Effector memory CD8-positive, alpha-beta T cell (primary cell): ENCODE data around the gene HYCC1.
A peak's percentile ranks its signal among the peaks of the same experiment; 100 is the strongest.

Experiments used
- ATAC-seq: fragments of 150-1000 bp; cut with Tn5 transposase; replicated peaks from 2 replicates; pipeline ENCODE4 v1.10.0; 2021; ENCODE audit warnings: mild to moderate bottlenecking, moderate library complexity
- DNase-seq, 3 experiments: peaks; one replicate each; pipeline ENCODE4 v3.0.0; 2021
- H3K27ac Mint-ChIP-seq, 2 donors: one replicate each; pipeline ENCODE4 v1.8.0; 2022; ENCODE audit warnings: mild to moderate bottlenecking in 2 of 2, mixed read lengths in 2 of 2, moderate library complexity in 2 of 2
- H3K27me3 Mint-ChIP-seq, 2 donors: one replicate each; pipeline ENCODE4 v1.8.0; 2022; ENCODE audit warnings: mixed read lengths in 2 of 2
- H3K36me3 Mint-ChIP-seq: one replicate; pipeline ENCODE4 v1.8.0; 2022; ENCODE audit warnings: mild to moderate bottlenecking, moderate library complexity, mixed read lengths; ENCODE audit not compliant: insufficient read depth
- H3K4me1 Mint-ChIP-seq, 2 donors: one replicate each; pipeline ENCODE4 v1.8.0; 2022; ENCODE audit warnings: low read depth in 2 of 2, mixed read lengths in 2 of 2
- H3K4me3 Mint-ChIP-seq, 2 donors: one replicate each; pipeline ENCODE4 v1.8.0; 2022; ENCODE audit warnings: mild to moderate bottlenecking in 2 of 2, mixed read lengths in 2 of 2, moderate library complexity in 2 of 2
- H3K9me3 Mint-ChIP-seq, 2 donors: one replicate each; pipeline ENCODE4 v1.8.0; 2022; ENCODE audit warnings: mixed read lengths in 2 of 2

The HYCC1 gene

GRCh38 chr7:23026164-23026563 is 12.2 kb upstream of the HYCC1 start:
- H3K4me3 Mint-ChIP-seq = no peak overlapping the region
- ATAC-seq (no peak), DNase-seq (no peak)
- no peaks in the 10 kb centered on the region for H3K4me1 Mint-ChIP-seq
- H3K27ac Mint-ChIP-seq = no peak overlapping the region
- H3K27me3 Mint-ChIP-seq = peaks cover 7 to 16% of the 10 kb centered on the region in 2 donors
- H3K9me3 Mint-ChIP-seq = no peaks in the 10 kb centered on the region
- no peaks in the 10 kb centered on the region for H3K36me3 Mint-ChIP-seq

- Mint-ChIP-seq H3K27me3 (peaks cover 7% of the 10 kb centered on the region in 2 donors), H3K36me3 (no peaks in the 10 kb centered on the region), H3K4me3 (no peak overlapping the region), H3K27ac (no peak overlapping the region), H3K4me1 (peaks cover 7 to 8% of the 10 kb centered on the region in 2 donors), H3K9me3 (no peaks in the 10 kb centered on the region)
- ATAC-seq (no peak), DNase-seq (no peak)
Observed at GRCh38 chr7:23024454-23024853, 10.5 kb upstream of the HYCC1 start.

GRCh38 chr7:23022851-23023250 is 8.9 kb upstream of the HYCC1 start:
- no peak overlapping the region for H3K4me3 Mint-ChIP-seq
- H3K4me1 Mint-ChIP-seq = peaks cover 7 to 8% of the 10 kb centered on the region in 2 donors
- no peaks in the 10 kb centered on the region for H3K9me3 Mint-ChIP-seq
- H3K36me3 Mint-ChIP-seq = no peaks in the 10 kb centered on the region
- peaks cover 7% of the 10 kb centered on the region in 2 donors for H3K27me3 Mint-ChIP-seq
- no peak for DNase-seq
- ATAC-seq = no peak
- no peak overlapping the region for H3K27ac Mint-ChIP-seq

GRCh38 chr7:23022258-23022769 is 8.4 kb upstream of the HYCC1 start:
- ATAC-seq = no peak
- DNase-seq = no peak
- Mint-ChIP-seq H3K4me1 (peaks cover 7 to 8% of the 10 kb centered on the region in 2 donors), H3K36me3 (no peaks in the 10 kb centered on the region), H3K27ac (no peak overlapping the region), H3K4me3 (no peak overlapping the region), H3K9me3 (no peaks in the 10 kb centered on the region), H3K27me3 (peaks cover 7% of the 10 kb centered on the region in 2 donors)

- no peaks in the 10 kb centered on the region for H3K9me3 Mint-ChIP-seq
- H3K27me3 Mint-ChIP-seq = peaks cover 6 to 7% of the 10 kb centered on the region in 2 donors
- H3K4me3 Mint-ChIP-seq = no peak overlapping the region
- no peak for DNase-seq
- no peak overlapping the region for H3K27ac Mint-ChIP-seq
- no peaks in the 10 kb centered on the region for H3K36me3 Mint-ChIP-seq
- ATAC-seq = no peak
- peaks cover 7 to 8% of the 10 kb centered on the region in 2 donors for H3K4me1 Mint-ChIP-seq
Observed at GRCh38 chr7:23021596-23021995, 7.7 kb upstream of the HYCC1 start.

- Mint-ChIP-seq H3K4me3 (no peak overlapping the region), H3K36me3 (no peaks in the 10 kb centered on the region), H3K27me3 (no peaks in the 10 kb centered on the region), H3K27ac (no peak overlapping the region), H3K4me1 (peaks cover 7 to 8% of the 10 kb centered on the region in 2 donors), H3K9me3 (no peaks in the 10 kb centered on the region)
- DNase-seq = no peak
- ATAC-seq = peak; percentile 64
Observed at GRCh38 chr7:23020742-23021401, 6.9 kb upstream of the HYCC1 start.

GRCh38 chr7:23018750-23019149 is 4.8 kb upstream of the HYCC1 start:
- ATAC-seq = no peak
- H3K36me3 Mint-ChIP-seq = peaks cover 5% of the 10 kb centered on the region
- peaks cover 12 to 19% of the 10 kb centered on the region in 2 donors for H3K4me1 Mint-ChIP-seq
- no peak overlapping the region for H3K4me3 Mint-ChIP-seq
- no peak overlapping the region for H3K27ac Mint-ChIP-seq
- H3K27me3 Mint-ChIP-seq = no peaks in the 10 kb centered on the region
- no peaks in the 10 kb centered on the region for H3K9me3 Mint-ChIP-seq
- DNase-seq = no peak

- Mint-ChIP-seq H3K27ac (no peak overlapping the region), H3K27me3 (no peaks in the 10 kb centered on the region), H3K9me3 (no peaks in the 10 kb centered on the region), H3K4me3 (no peak overlapping the region), H3K36me3 (peaks cover 6% of the 10 kb centered on the region), H3K4me1 (peaks cover 12 to 19% of the 10 kb centered on the region in 2 donors)
- no peak for ATAC-seq
- no peak for DNase-seq
Observed at GRCh38 chr7:23017309-23017708, 3.4 kb upstream of the HYCC1 start.

GRCh38 chr7:23016345-23017253 is 2.7 kb upstream of the HYCC1 start:
- Mint-ChIP-seq H3K4me1 (peaks cover 12 to 19% of the 10 kb centered on the region in 2 donors), H3K27me3 (no peaks in the 10 kb centered on the region), H3K36me3 (peaks cover 6% of the 10 kb centered on the region), H3K4me3 (no peak overlapping the region), H3K9me3 (no peaks in the 10 kb centered on the region), H3K27ac (no peak overlapping the region)
- ATAC-seq (no peak), DNase-seq (no peak)

GRCh38 chr7:23014681-23015080 is 751 bp upstream of the HYCC1 start:
- Mint-ChIP-seq H3K4me3 (no peak overlapping the region), H3K9me3 (no peaks in the 10 kb centered on the region), H3K4me1 (peaks cover 5 to 11% of the 10 kb centered on the region in 2 donors), H3K27ac (peak overlapping the region in 1 of 2 donors; percentile 96), H3K27me3 (no peaks in the 10 kb centered on the region), H3K36me3 (peaks cover 6% of the 10 kb centered on the region)
- ATAC-seq (no peak), DNase-seq (no peak)

GRCh38 chr7:23012908-23013714 is 819 bp downstream of the HYCC1 start:
- peak in 2 of 3 experiments; percentile 3 to 4 for DNase-seq
- Mint-ChIP-seq H3K36me3 (peaks cover 6% of the 10 kb centered on the region), H3K27ac (peak overlapping the region in 1 of 2 donors; percentile 96), H3K27me3 (no peaks in the 10 kb centered on the region), H3K9me3 (no peaks in the 10 kb centered on the region), H3K4me1 (peaks cover 5 to 11% of the 10 kb centered on the region in 2 donors), H3K4me3 (no peak overlapping the region)
- no peak for ATAC-seq

GRCh38 chr7:23012186-23012585 is 1.7 kb downstream of the HYCC1 start:
- DNase-seq (no peak), ATAC-seq (no peak)
- H3K27me3 Mint-ChIP-seq = no peaks in the 10 kb centered on the region
- H3K9me3 Mint-ChIP-seq = no peaks in the 10 kb centered on the region
- H3K4me3 Mint-ChIP-seq = no peak overlapping the region
- H3K27ac Mint-ChIP-seq = no peak overlapping the region
- peaks cover 5 to 16% of the 10 kb centered on the region in 2 donors for H3K4me1 Mint-ChIP-seq
- H3K36me3 Mint-ChIP-seq = peaks cover 6% of the 10 kb centered on the region
